ENCODE measurements around the gene ANKRD16. TPM values are rescaled to one million over a fixed set of nuclear protein-coding genes. Genes with fewer than 3 reads are reported as not detected.

Gene ANKRD16
- total and polyA plus RNA-seq, 2 experiments from 2014 or later, result 6.4 to 16.1 TPM

GRCh38 chr10:5893321-5893720, 3.6 kb upstream of the ANKRD16 start:
- no peak overlapping the region; the same call in 1 of the 2 replicates for H3K27ac ChIP-seq (ENCODE audit: low read depth)

More at GRCh38 chr10:5893321-5893720, 3.6 kb upstream of the ANKRD16 start:
- TF ChIP-seq NANOG (IDR thresholded peaks at IDR 0.05; ENCODE audit: borderline replicate concordance), result no peak
- no peak for TF ChIP-seq STAT1 (IDR thresholded peaks at IDR 0.05; ENCODE audit: unreplicated experiment)
- TF ChIP-seq ZNF331 (CRISPR knock-in tag; IDR thresholded peaks at IDR 0.05; ENCODE audit: low read depth), result no peak
- TF ChIP-seq ZNF462 (CRISPR knock-in tag; IDR thresholded peaks at IDR 0.05), result no peak
- TF ChIP-seq EZH2 (IDR thresholded peaks at IDR 0.05; ENCODE audit: low read depth, unreplicated experiment), result no peak
- TF ChIP-seq POLR2AphosphoS5 (IDR thresholded peaks at IDR 0.05; ENCODE audit: low read depth), result no peak
- Mint-ChIP-seq H3K4me1 (peaks cover 21% of the 10 kb centered on the region), H3K27ac (no peak overlapping the region), H3K36me3 (ENCODE audit: low read depth) (peaks cover 47% of the 10 kb centered on the region), H3K27me3 (ENCODE audit: insufficient read depth, low read depth, poor library complexity) (peaks cover 9% of the 10 kb centered on the region), H3K4me3 (no peak overlapping the region; the same call in 2 of the 3 replicates), H3K9me3 (no peaks in the 10 kb centered on the region)
- H3K4me3 ChIP-seq, result no peak overlapping the region
- peaks cover 5% of the 10 kb centered on the region; the same call in 1 of the 2 replicates for H3F3A ChIP-seq (replicated peaks; ENCODE audit: low read depth)
- DNase-seq (ENCODE audit: low spot score), result no peak
- H3K27me3 ChIP-seq (ENCODE audit: insufficient read depth), result no peaks in the 10 kb centered on the region
- no peak for ATAC-seq
- peaks cover 79% of the 10 kb centered on the region for H3K79me2 ChIP-seq (replicated peaks; ENCODE audit: insufficient read depth)
- peaks cover 9% of the 10 kb centered on the region for H3K4me1 ChIP-seq (ENCODE audit: insufficient read depth)
- H2AFZ ChIP-seq, result no peak overlapping the region
- H3K36me3 ChIP-seq (ENCODE audit: insufficient read depth), result peaks cover 8% of the 10 kb centered on the region; the same call in 1 of the 2 replicates
- no peak overlapping the region for H3K4me2 ChIP-seq
- H3K9me2 ChIP-seq (ENCODE audit: insufficient read depth), result no peaks in the 10 kb centered on the region
- H4K20me1 ChIP-seq (replicated peaks; ENCODE audit: insufficient read depth), result peaks cover 47% of the 10 kb centered on the region

Data from GM23338 (cell line).